Loucy (cell line): ENCODE data around the gene OAF.

ENCODE experiments used
- H2AFZ ChIP-seq: fragments of 200-600 bp; sonication (generic); 2 replicates; pipeline ENCODE4 v1.6.0; 2016; ENCODE audit warnings: antibody characterized with exemption, mild to moderate bottlenecking, low read length, moderate library complexity
- H3F3A ChIP-seq: fragments of 200-600 bp; 2 replicates; pipeline ENCODE4 v1.6.0; 2016; ENCODE audit warnings: antibody characterized with exemption, low read depth, mild to moderate bottlenecking
- H3K27me3 ChIP-seq: fragments of 200-600 bp; sonication (generic); 2 replicates; pipeline ENCODE4 v1.6.1; 2014; ENCODE audit warnings: low read length, mild to moderate bottlenecking; ENCODE audit not compliant: insufficient read depth, poor library complexity, severe bottlenecking
- H3K36me3 ChIP-seq: fragments of 200-600 bp; sonication (generic); 2 replicates; pipeline ENCODE4 v1.6.1; 2016; ENCODE audit warnings: low read length; ENCODE audit not compliant: insufficient read depth
- H3K4me1 ChIP-seq: fragments of 200-600 bp; sonication (generic); 2 replicates; pipeline ENCODE4 v1.5.1; 2014; ENCODE audit warnings: low read length, mild to moderate bottlenecking; ENCODE audit not compliant: insufficient read depth, poor library complexity, severe bottlenecking
- H3K4me2 ChIP-seq: fragments of 200-600 bp; sonication (generic); 2 replicates; pipeline ENCODE4 v1.6.0; 2014; ENCODE audit warnings: antibody characterized with exemption, low read length, low read depth, mild to moderate bottlenecking; ENCODE audit not compliant: poor library complexity, severe bottlenecking
- H3K4me3 ChIP-seq: fragments of 200-600 bp; sonication (generic); 2 replicates; pipeline ENCODE4 v1.5.1; 2014; ENCODE audit warnings: low read length, mild to moderate bottlenecking, mixed read lengths; ENCODE audit not compliant: poor library complexity, severe bottlenecking
- H3K79me2 ChIP-seq: fragments of 200-600 bp; sonication (generic); 2 replicates; pipeline ENCODE4 v1.6.1; 2014; ENCODE audit warnings: low read length; ENCODE audit not compliant: insufficient read depth
- H3K9ac ChIP-seq: fragments of 200-600 bp; sonication (generic); 2 replicates; pipeline ENCODE4 v1.6.0; 2014; ENCODE audit warnings: mild to moderate bottlenecking, low read depth, low read length, moderate library complexity; ENCODE audit not compliant: poor library complexity, severe bottlenecking
- H3K9me2 ChIP-seq: fragments of 200-600 bp; sonication (generic); replicated peaks from 2 replicates; pipeline ENCODE4 v1.6.1; 2016; ENCODE audit warnings: low read depth, low read length, mixed read lengths
- H3K9me3 ChIP-seq: fragments of 200-600 bp; sonication (generic); 2 replicates; pipeline ENCODE4 v1.6.1; 2014; ENCODE audit warnings: mild to moderate bottlenecking, antibody characterized with exemption, low read length, low read depth; ENCODE audit not compliant: insufficient read depth
- H4K20me1 ChIP-seq: fragments of 200-600 bp; sonication (generic); 2 replicates; pipeline ENCODE4 v1.6.0; 2014; ENCODE audit warnings: antibody characterized with exemption, low read length, mild to moderate bottlenecking; ENCODE audit not compliant: insufficient read depth, poor library complexity, severe bottlenecking
- CTCF ChIP-seq: fragments of 200-600 bp; sonication (generic); conservative IDR thresholded peaks from 2 replicates; pipeline ENCODE4 v1.5.1; 2014; ENCODE audit warnings: mild to moderate bottlenecking, antibody characterized with exemption, low read length
- EZH2phosphoT487 ChIP-seq: fragments of 200-600 bp; IDR thresholded peaks from 2 replicates; pipeline ENCODE4 v1.6.1; 2018; ENCODE audit warnings: antibody characterized with exemption, mild to moderate bottlenecking, moderate library complexity, borderline replicate concordance

The OAF gene

GRCh38 chr11:120172054-120172911 lies 38.5 kb upstream of the OAF start:
- no peaks in the 10 kb centered on the region for H3K36me3 ChIP-seq
- no peak overlapping the region for H3K4me2 ChIP-seq
- H3K4me3 ChIP-seq = no peak overlapping the region
- H4K20me1 ChIP-seq = no peaks in the 10 kb centered on the region
- H3K27me3 ChIP-seq = no peaks in the 10 kb centered on the region
- H3K79me2 ChIP-seq = no peaks in the 10 kb centered on the region
- TF ChIP-seq CTCF (peak; percentile 77), EZH2phosphoT487 (no peak)
- H3F3A ChIP-seq = no peaks in the 10 kb centered on the region
- no peak overlapping the region for H2AFZ ChIP-seq
- no peaks in the 10 kb centered on the region for H3K9me2 ChIP-seq
- no peaks in the 10 kb centered on the region for H3K4me1 ChIP-seq
- no peak overlapping the region for H3K9ac ChIP-seq
- no peaks in the 10 kb centered on the region for H3K9me3 ChIP-seq

- Histone ChIP-seq H3K4me1 (no peaks in the 10 kb centered on the region), H3K36me3 (no peaks in the 10 kb centered on the region), H4K20me1 (no peaks in the 10 kb centered on the region), H3F3A (no peaks in the 10 kb centered on the region), H3K4me2 (no peak overlapping the region), H3K4me3 (no peak overlapping the region), H3K9me2 (no peaks in the 10 kb centered on the region), H3K79me2 (no peaks in the 10 kb centered on the region), H2AFZ (no peak overlapping the region), H3K9ac (no peak overlapping the region), H3K27me3 (no peaks in the 10 kb centered on the region), H3K9me3 (no peaks in the 10 kb centered on the region)
- TF ChIP-seq CTCF (no peak), EZH2phosphoT487 (no peak)
These were observed 37.7 kb upstream of the OAF start for GRCh38 chr11:120173019-120173705.

- H3K36me3 ChIP-seq = no peaks in the 10 kb centered on the region
- no peak for TF ChIP-seq EZH2phosphoT487
- no peak for TF ChIP-seq CTCF
- H3K9ac ChIP-seq = no peak overlapping the region
- no peaks in the 10 kb centered on the region for H4K20me1 ChIP-seq
- no peaks in the 10 kb centered on the region for H3K79me2 ChIP-seq
- no peak overlapping the region for H3K4me2 ChIP-seq
- H3K9me3 ChIP-seq = no peaks in the 10 kb centered on the region
- no peaks in the 10 kb centered on the region for H3K4me1 ChIP-seq
- no peaks in the 10 kb centered on the region for H3K9me2 ChIP-seq
- H3K4me3 ChIP-seq = no peak overlapping the region
- no peaks in the 10 kb centered on the region for H3K27me3 ChIP-seq
- H2AFZ ChIP-seq = no peak overlapping the region
- H3F3A ChIP-seq = no peaks in the 10 kb centered on the region
These were observed 37.0 kb upstream of the OAF start for GRCh38 chr11:120173807-120174206.
